ENCODE data around the gene AATF.

Gene AATF

GRCh38 chr17:36943250-36944191, 5.2 kb upstream of the AATF start:
- TF ChIP-seq CTCF (conservative IDR thresholded peaks at IDR 0.05) = no peak
- no peak for TF ChIP-seq ZFX (IDR thresholded peaks at IDR 0.05)
- no peak overlapping the region for H3K27ac ChIP-seq

GRCh38 chr17:36944553-36944952, 4.2 kb upstream of the AATF start:
- H3K27ac ChIP-seq = no peak overlapping the region
- TF ChIP-seq ZFX (IDR thresholded peaks at IDR 0.05) (no peak), CTCF (conservative IDR thresholded peaks at IDR 0.05) (no peak)

DNA sequence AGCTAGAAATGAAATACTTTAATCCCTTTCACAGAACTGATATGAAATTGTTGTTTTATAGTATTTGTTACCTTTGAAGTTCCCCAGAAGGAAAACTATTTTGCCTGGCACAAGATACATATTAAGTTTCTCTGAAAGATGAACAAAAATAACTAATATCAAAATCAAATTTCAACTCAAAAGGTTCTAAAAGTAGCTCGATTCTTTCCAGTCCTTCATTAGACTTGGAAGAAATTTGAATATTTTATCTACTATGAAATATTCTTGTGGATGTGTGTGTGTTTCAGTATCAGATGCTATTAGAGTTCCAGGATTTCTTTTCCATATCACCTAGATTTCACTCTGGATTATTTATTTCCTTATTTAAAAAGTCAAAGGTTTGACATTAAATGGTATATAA, 3.6 kb upstream of the AATF start:
- TF ChIP-seq CTCF (conservative IDR thresholded peaks at IDR 0.05) = no peak
- no peak for TF ChIP-seq ZFX (IDR thresholded peaks at IDR 0.05)
- no peak overlapping the region for H3K27ac ChIP-seq

GRCh38 chr17:36945959-36946725, 2.6 kb upstream of the AATF start:
- TF ChIP-seq ZFX (IDR thresholded peaks at IDR 0.05) (no peak), CTCF (conservative IDR thresholded peaks at IDR 0.05) (no peak)
- no peak overlapping the region for H3K27ac ChIP-seq

DNA sequence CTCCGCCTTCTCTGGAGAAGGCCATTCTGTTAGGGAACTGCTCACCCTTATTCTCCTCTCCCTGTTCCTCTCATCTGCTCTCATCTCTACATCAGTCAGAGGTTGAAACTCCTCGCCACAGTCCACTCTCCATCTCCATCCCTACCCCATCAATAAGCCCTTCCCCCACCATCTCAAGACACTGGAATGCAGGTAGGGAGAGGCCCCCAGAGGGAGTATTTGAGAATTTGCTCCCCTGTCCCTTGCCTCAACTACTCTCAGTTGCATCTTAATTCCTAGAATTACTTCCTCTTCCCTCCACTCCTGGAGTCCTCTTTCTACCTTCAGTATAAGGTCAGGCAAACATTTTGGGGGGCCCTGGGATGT, 2.0 kb upstream of the AATF start:
- no peak overlapping the region for H3K27ac ChIP-seq
- TF ChIP-seq CTCF (conservative IDR thresholded peaks at IDR 0.05) (no peak), ZFX (IDR thresholded peaks at IDR 0.05) (no peak)

- H3K27ac ChIP-seq = peak overlapping the region; percentile 93
- TF ChIP-seq ZFX (IDR thresholded peaks at IDR 0.05) (no peak), CTCF (conservative IDR thresholded peaks at IDR 0.05) (no peak; the same call in 1 of the 2 replicates)
Observed at GRCh38 chr17:36947922-36948716, 635 bp upstream of the AATF start.

All from C4-2B (cell line).